CD4-positive, alpha-beta T cell treated with Interleukin-15 for 1 hour (primary cell): ENCODE data around the gene PKP1.

Experiments
- DNase-seq: peaks from one replicate; pipeline ENCODE4 v3.0.0-alpha.2; 2020

The PKP1 gene

GRCh38 chr1:201331166-201331565 lies 47.9 kb downstream of the PKP1 start:
- DNase-seq: peak; percentile 9

- DNase-seq: peak; percentile 14
Observed at GRCh38 chr1:201332021-201332420, 48.7 kb downstream of the PKP1 start.

- no peak for DNase-seq
Observed at GRCh38 chr1:201332616-201333335, 49.5 kb downstream of the PKP1 start.

- no peak for DNase-seq
Observed at GRCh38 chr1:201334325-201335173, 51.2 kb downstream of the PKP1 start.

GRCh38 chr1:201335174-201335870 lies 52.0 kb downstream of the PKP1 start:
- peak; percentile 6 for DNase-seq

- peak; percentile 12 for DNase-seq
Observed at GRCh38 chr1:201335901-201336300, 52.6 kb downstream of the PKP1 start.

- DNase-seq: peak; percentile 8
Observed at GRCh38 chr1:201336711-201337450, 53.6 kb downstream of the PKP1 start.

GRCh38 chr1:201341377-201341776 lies 58.1 kb downstream of the PKP1 start:
- no peak for DNase-seq

GRCh38 chr1:201344206-201345080 lies 61.1 kb downstream of the PKP1 start:
- DNase-seq: no peak

GRCh38 chr1:201345081-201345355 lies 61.7 kb downstream of the PKP1 start:
- DNase-seq: no peak

GRCh38 chr1:201346337-201346939 lies 63.1 kb downstream of the PKP1 start:
- no peak for DNase-seq

GRCh38 chr1:201346987-201347386 lies 63.7 kb downstream of the PKP1 start:
- no peak for DNase-seq

GRCh38 chr1:201347498-201348210 lies 64.3 kb downstream of the PKP1 start:
- DNase-seq: no peak

- no peak for DNase-seq
Observed at GRCh38 chr1:201348211-201348566, 64.9 kb downstream of the PKP1 start.

- DNase-seq: no peak
Observed at GRCh38 chr1:201349092-201349491, 65.8 kb downstream of the PKP1 start.

- DNase-seq: no peak
Observed at GRCh38 chr1:201350361-201350725, 67.0 kb downstream of the PKP1 start.

GRCh38 chr1:201350884-201351283 lies 67.6 kb downstream of the PKP1 start:
- DNase-seq: no peak

GRCh38 chr1:201351617-201352016 lies 68.3 kb downstream of the PKP1 start:
- DNase-seq: no peak

GRCh38 chr1:201353186-201353940 lies 70.1 kb downstream of the PKP1 start:
- no peak for DNase-seq

GRCh38 chr1:201354151-201354900 lies 71.0 kb downstream of the PKP1 start:
- DNase-seq: no peak
